Activated CD4-positive, alpha-beta T cell treated with anti-CD3 and anti-CD28 coated beads for 48 hours (primary cell): ENCODE measurements around the gene ZNF831.
A peak's percentile ranks its signal among the peaks of the same experiment; 100 is the strongest.

ENCODE experiments used
- DNase-seq: peaks from one replicate; pipeline ENCODE4 v3.0.0-alpha.2; 2020

Gene ZNF831

GRCh38 chr20:59157961-59158541 is 5.6 kb upstream of the ZNF831 start:
- DNase-seq = no peak

- DNase-seq = no peak
Measured at GRCh38 chr20:59158673-59159072, 4.9 kb upstream of the ZNF831 start.

- no peak for DNase-seq
Measured at GRCh38 chr20:59159091-59159490, 4.5 kb upstream of the ZNF831 start.

GRCh38 chr20:59159493-59160376 is 3.9 kb upstream of the ZNF831 start:
- DNase-seq = peak; percentile 55

GRCh38 chr20:59160389-59161115 is 3.1 kb upstream of the ZNF831 start:
- DNase-seq = no peak

- no peak for DNase-seq
Measured at GRCh38 chr20:59161721-59162120, 1.9 kb upstream of the ZNF831 start.

- no peak for DNase-seq
Measured at GRCh38 chr20:59164686-59165391, 1.2 kb downstream of the ZNF831 start.

GRCh38 chr20:59165396-59165795 is 1.8 kb downstream of the ZNF831 start:
- DNase-seq = no peak

GRCh38 chr20:59165891-59166709 is 2.5 kb downstream of the ZNF831 start:
- peak; percentile 46 for DNase-seq

- DNase-seq = no peak
Measured at GRCh38 chr20:59170406-59171349, 7.1 kb downstream of the ZNF831 start.

GRCh38 chr20:59171986-59172385 is 8.4 kb downstream of the ZNF831 start:
- no peak for DNase-seq

- no peak for DNase-seq
Measured at GRCh38 chr20:59173938-59174491, 10.4 kb downstream of the ZNF831 start.

- DNase-seq = no peak
Measured at GRCh38 chr20:59175002-59175401, 11.4 kb downstream of the ZNF831 start.

- no peak for DNase-seq
Measured at GRCh38 chr20:59175861-59176260, 12.2 kb downstream of the ZNF831 start.

GRCh38 chr20:59176812-59177211 is 13.2 kb downstream of the ZNF831 start:
- DNase-seq = no peak

GRCh38 chr20:59177266-59178250 is 13.9 kb downstream of the ZNF831 start:
- DNase-seq = peak; percentile 41

- DNase-seq = no peak
Measured at GRCh38 chr20:59178983-59179595, 15.5 kb downstream of the ZNF831 start.

- DNase-seq = no peak
Measured at GRCh38 chr20:59179988-59180387, 16.4 kb downstream of the ZNF831 start.

GRCh38 chr20:59181936-59182335 is 18.3 kb downstream of the ZNF831 start:
- no peak for DNase-seq
